Measurements from ENCODE around the gene SYCP2.

Gene SYCP2

GRCh38 chr20:59823030-59823423 lies 110.4 kb downstream of the SYCP2 start:
- no peak for DNase-seq (ENCODE audit: low read depth in 3 of 3, low spot score in 1 of 3)

- DNase-seq (ENCODE audit: low read depth in 3 of 3, low spot score in 1 of 3), result no peak
Measured at GRCh38 chr20:59822291-59823029, 111.0 kb downstream of the SYCP2 start.

- no peak for DNase-seq (ENCODE audit: low read depth in 3 of 3, low spot score in 1 of 3)
Measured at GRCh38 chr20:59821788-59822187, 111.6 kb downstream of the SYCP2 start.

- DNase-seq (ENCODE audit: low read depth in 3 of 3, low spot score in 1 of 3), result no peak
Measured at GRCh38 chr20:59821201-59821600, 112.2 kb downstream of the SYCP2 start.

- DNase-seq (ENCODE audit: low read depth in 3 of 3, low spot score in 1 of 3), result no peak
Measured at GRCh38 chr20:59820204-59821041, 113.0 kb downstream of the SYCP2 start.

GRCh38 chr20:59819496-59820203 lies 113.8 kb downstream of the SYCP2 start:
- no peak for DNase-seq (ENCODE audit: low read depth in 3 of 3, low spot score in 1 of 3)

- DNase-seq (ENCODE audit: low read depth in 3 of 3, low spot score in 1 of 3), result no peak
Measured at GRCh38 chr20:59818911-59819310, 114.5 kb downstream of the SYCP2 start.

- no peak for DNase-seq (ENCODE audit: low read depth in 3 of 3, low spot score in 1 of 3)
Measured at GRCh38 chr20:59817846-59818615, 115.4 kb downstream of the SYCP2 start.

GRCh38 chr20:59817406-59817805 lies 116.0 kb downstream of the SYCP2 start:
- DNase-seq (ENCODE audit: low read depth in 3 of 3, low spot score in 1 of 3), result no peak

GRCh38 chr20:59816146-59816738 lies 117.2 kb downstream of the SYCP2 start:
- no peak for DNase-seq (ENCODE audit: low read depth in 3 of 3, low spot score in 1 of 3)

GRCh38 chr20:59814840-59815340 lies 118.5 kb downstream of the SYCP2 start:
- no peak for DNase-seq (ENCODE audit: low read depth in 3 of 3, low spot score in 1 of 3)

- no peak for DNase-seq (ENCODE audit: low read depth in 3 of 3, low spot score in 1 of 3)
Measured at GRCh38 chr20:59813948-59814839, 119.2 kb downstream of the SYCP2 start.
